Left renal cortex interstitium (tissue), 4 donors: Measurements from ENCODE around the gene PRDX3. TPM values are rescaled to one million over a fixed set of nuclear protein-coding genes. Genes with fewer than 3 reads are reported as not detected.

Source experiments
- DNase-seq, 4 donors: peaks; one replicate each; pipeline ENCODE4 v3.0.0-alpha.2; 2013; ENCODE audit warnings: low read depth in 4 of 4, low spot score in 2 of 4, missing footprints in 1 of 4
- polyA plus RNA-seq, 4 donors: library from polyadenylated mRNA; unstranded; fragments of 120-200 nt; gene quantifications; one replicate each; pipeline ENCODE4 v1.2.1, GENCODE V29; 2013; ENCODE audit not compliant: insufficient read length in 4 of 4

PRDX3 gene
- polyA plus RNA-seq: 100 to 1,000 TPM; 254 to 299 (median 266) TPM

- peak in 3 of 4 donors; percentile 86 to 89 (median 88) for DNase-seq
These were observed at the start of gene PRDX3 for GRCh38 chr10:119178372-119179119. Gene PRDX3, minus strand, starts transcription at chr10:119178812. Its CDS starts 22 bp downstream, at chr10:119178790.

- no peak for DNase-seq
These were observed 49.2 kb upstream of the PRDX3 start for GRCh38 chr10:119227825-119228224.

- DNase-seq: no peak
These were observed 46.6 kb upstream of the PRDX3 start for GRCh38 chr10:119225083-119225658.

GRCh38 chr10:119222966-119223386 lies 44.4 kb upstream of the PRDX3 start:
- DNase-seq: no peak

GRCh38 chr10:119222537-119222936 lies 43.9 kb upstream of the PRDX3 start:
- DNase-seq: no peak

- DNase-seq: no peak
These were observed 43.1 kb upstream of the PRDX3 start for GRCh38 chr10:119221666-119222065.

GRCh38 chr10:119221201-119221600 lies 42.6 kb upstream of the PRDX3 start:
- no peak for DNase-seq

GRCh38 chr10:119219871-119220270 lies 41.3 kb upstream of the PRDX3 start:
- DNase-seq: no peak

GRCh38 chr10:119217991-119218490 lies 39.4 kb upstream of the PRDX3 start:
- no peak for DNase-seq

GRCh38 chr10:119217401-119217800 lies 38.8 kb upstream of the PRDX3 start:
- DNase-seq: no peak

- no peak for DNase-seq
These were observed 37.5 kb upstream of the PRDX3 start for GRCh38 chr10:119216127-119216526.

- no peak for DNase-seq
These were observed 36.8 kb upstream of the PRDX3 start for GRCh38 chr10:119215371-119215770.

- DNase-seq: no peak
These were observed 33.2 kb upstream of the PRDX3 start for GRCh38 chr10:119211625-119212441.

GRCh38 chr10:119211176-119211575 lies 32.6 kb upstream of the PRDX3 start:
- DNase-seq: no peak

- DNase-seq: no peak
These were observed 32.0 kb upstream of the PRDX3 start for GRCh38 chr10:119210633-119211032.

GRCh38 chr10:119209736-119210355 lies 31.2 kb upstream of the PRDX3 start:
- DNase-seq: no peak

- DNase-seq: no peak
These were observed 30.6 kb upstream of the PRDX3 start for GRCh38 chr10:119209035-119209735.

- no peak for DNase-seq
These were observed 29.9 kb upstream of the PRDX3 start for GRCh38 chr10:119208553-119208940.

- no peak for DNase-seq
These were observed 29.3 kb upstream of the PRDX3 start for GRCh38 chr10:119207713-119208552.
